ENCODE results near the gene MED15. TPM values are rescaled to one million over a fixed set of nuclear protein-coding genes. Genes with fewer than 3 reads are reported as not detected.

The MED15 gene
- total RNA-seq, 1 donor from 2014 or later = 74.3 TPM

GRCh38 chr22:20610757-20611156 is 103.3 kb downstream of the MED15 start:
- DNase-seq (ENCODE audit: low read depth) = no peak
- peaks cover 20% of the 10 kb centered on the region for H3K27me3 ChIP-seq (ENCODE audit: control insufficient read depth, insufficient read depth, low read length)
- H3K36me3 ChIP-seq (ENCODE audit: control insufficient read depth, insufficient read depth, low read length) = no peaks in the 10 kb centered on the region
- H3K4me3 ChIP-seq (ENCODE audit: low read depth, low read length) = no peak overlapping the region
- no peak for TF ChIP-seq CTCF (IDR thresholded peaks at IDR 0.05; ENCODE audit: insufficient read depth, low read length, poor library complexity, severe bottlenecking)

- H3K36me3 ChIP-seq (ENCODE audit: control insufficient read depth, insufficient read depth, low read length) = no peaks in the 10 kb centered on the region
- DNase-seq (ENCODE audit: low read depth) = no peak
- H3K27me3 ChIP-seq (ENCODE audit: control insufficient read depth, insufficient read depth, low read length) = peaks cover 19% of the 10 kb centered on the region
- no peak overlapping the region for H3K4me3 ChIP-seq (ENCODE audit: low read depth, low read length)
- TF ChIP-seq CTCF (IDR thresholded peaks at IDR 0.05; ENCODE audit: insufficient read depth, low read length, poor library complexity, severe bottlenecking) = no peak
Measured at GRCh38 chr22:20611418-20611817, 104.0 kb downstream of the MED15 start.

- no peak for TF ChIP-seq CTCF (IDR thresholded peaks at IDR 0.05; ENCODE audit: insufficient read depth, low read length, poor library complexity, severe bottlenecking)
- Histone ChIP-seq H3K36me3 (ENCODE audit: control insufficient read depth, insufficient read depth, low read length) (no peaks in the 10 kb centered on the region), H3K27me3 (ENCODE audit: control insufficient read depth, insufficient read depth, low read length) (peaks cover 6% of the 10 kb centered on the region), H3K4me3 (ENCODE audit: low read depth, low read length) (no peak overlapping the region)
- no peak for DNase-seq (ENCODE audit: low read depth)
Measured at GRCh38 chr22:20613301-20613700, 105.9 kb downstream of the MED15 start.

GRCh38 chr22:20615021-20615420 is 107.6 kb downstream of the MED15 start:
- H3K4me3 ChIP-seq (ENCODE audit: low read depth, low read length) = no peak overlapping the region
- no peaks in the 10 kb centered on the region for H3K36me3 ChIP-seq (ENCODE audit: control insufficient read depth, insufficient read depth, low read length)
- DNase-seq (ENCODE audit: low read depth) = no peak
- TF ChIP-seq CTCF (IDR thresholded peaks at IDR 0.05; ENCODE audit: insufficient read depth, low read length, poor library complexity, severe bottlenecking) = no peak
- H3K27me3 ChIP-seq (ENCODE audit: control insufficient read depth, insufficient read depth, low read length) = peaks cover 4% of the 10 kb centered on the region

- no peaks in the 10 kb centered on the region for H3K36me3 ChIP-seq (ENCODE audit: control insufficient read depth, insufficient read depth, low read length)
- no peak for DNase-seq (ENCODE audit: low read depth)
- TF ChIP-seq CTCF (IDR thresholded peaks at IDR 0.05; ENCODE audit: insufficient read depth, low read length, poor library complexity, severe bottlenecking) = no peak
- no peak overlapping the region for H3K4me3 ChIP-seq (ENCODE audit: low read depth, low read length)
- H3K27me3 ChIP-seq (ENCODE audit: control insufficient read depth, insufficient read depth, low read length) = peaks cover 4% of the 10 kb centered on the region
Measured at GRCh38 chr22:20615533-20616450, 108.4 kb downstream of the MED15 start.
